H1 (cell line): Measurements from ENCODE around the gene CMKLR1. TPM values are rescaled to one million over a fixed set of nuclear protein-coding genes. Genes with fewer than 3 reads are reported as not detected.

Experiments
- CTCF ChIA-PET: fragments of 300-600 bp; sonication (Branson Sonifier 250); formaldehyde crosslinking; loops from one replicate; lab custom pipeline; 2021; ENCODE audit not compliant: partially characterized antibody; lab: Charles Lee
- POLR2A ChIA-PET: fragments of 300-600 bp; sonication (Branson Sonifier 250); formaldehyde crosslinking; loops from one replicate; lab custom pipeline; 2021; ENCODE audit warnings: inconsistent platforms; ENCODE audit not compliant: partially characterized antibody; lab: Charles Lee
- DNase-seq, 2 experiments: peaks; one replicate each; pipeline versions ENCODE4 v3.0.0 to v3.0.0-alpha.2; 2010 to 2022; ENCODE audit warnings: low spot score in 2 of 2, low read depth in 1 of 2, mixed read lengths in 1 of 2
- FAIRE-seq: peaks from 2 replicates; lab custom pipeline; 2011; peaks lifted over from hg19 to GRCh38; lab: Jason Lieb, UNC
- H2AFZ ChIP-seq: 2 replicates; pipeline ENCODE4 v1.8.1; 2012; ENCODE audit warnings: low read length, inconsistent platforms
- H2AK5ac ChIP-seq: 2 replicates; pipeline ENCODE4 v1.6.1; 2013; ENCODE audit warnings: low read depth, low read length
- H2BK120ac ChIP-seq: replicated peaks from 2 replicates; pipeline ENCODE3; 2013; ENCODE audit warnings: low read depth, low read length, inconsistent platforms
- H2BK12ac ChIP-seq: 2 replicates; pipeline ENCODE4 v1.6.1; 2013; ENCODE audit warnings: low read depth, low read length
- H2BK15ac ChIP-seq: 2 replicates; pipeline ENCODE4 v1.6.1; 2013; ENCODE audit warnings: low read length
- H2BK20ac ChIP-seq: 2 replicates; pipeline ENCODE4 v1.6.1; 2013; ENCODE audit warnings: low read length
- H2BK5ac ChIP-seq: 2 replicates; pipeline ENCODE4 v1.6.1; 2013; ENCODE audit warnings: low read depth, low read length
- H3K14ac ChIP-seq: 2 replicates; pipeline ENCODE4 v1.6.1; 2013; ENCODE audit warnings: inconsistent platforms; ENCODE audit not compliant: insufficient read length
- H3K18ac ChIP-seq: 2 replicates; pipeline ENCODE4 v1.6.1; 2013; ENCODE audit warnings: low read length; ENCODE audit errors: extremely low read depth
- H3K23ac ChIP-seq: 2 replicates; pipeline ENCODE4 v1.6.1; 2013; ENCODE audit warnings: inconsistent platforms; ENCODE audit not compliant: insufficient read length
- H3K23me2 ChIP-seq: 2 replicates; pipeline ENCODE4 v1.6.1; 2013; ENCODE audit warnings: low read depth, low read length
- H3K27ac ChIP-seq: 2 replicates; pipeline ENCODE4 v1.6.1; 2011; ENCODE audit warnings: low read depth, low read length, inconsistent platforms
- H3K27me3 ChIP-seq, 4 experiments: replicated peaks in 1 of 4; 1 replicate in 1 of 4; 2 replicates in 3 of 4; pipeline versions ENCODE4 v1.6.1 to v1.8.1; 2011 to 2013; ENCODE audit warnings: low read length in 3 of 4, mild to moderate bottlenecking in 3 of 4, inconsistent platforms in 2 of 4, mixed read lengths in 2 of 4, moderate library complexity in 1 of 4; ENCODE audit not compliant: control insufficient read depth in 3 of 4, insufficient read depth in 3 of 4; ENCODE audit errors: extremely low read depth in 1 of 4
- H3K36me3 ChIP-seq, 4 experiments: 2 replicates each; pipeline versions ENCODE4 v1.6.1 to v1.8.1; 2011 to 2013; ENCODE audit warnings: mild to moderate bottlenecking in 4 of 4, low read length in 3 of 4, moderate library complexity in 2 of 4, control low read depth in 1 of 4, inconsistent platforms in 1 of 4; ENCODE audit not compliant: insufficient read depth in 4 of 4, control insufficient read depth in 2 of 4
- H3K4ac ChIP-seq: replicated peaks from 2 replicates; pipeline ENCODE3; 2013; ENCODE audit warnings: low read length, low read depth, mixed read lengths, inconsistent platforms; ENCODE audit not compliant: insufficient read length
- H3K4me1 ChIP-seq, 4 experiments: replicated peaks in 1 of 4; 1 replicate in 1 of 4; 2 replicates in 3 of 4; pipeline versions ENCODE4 v1.6.1 to v1.8.1; 2011 to 2013; ENCODE audit warnings: low read length in 3 of 4, inconsistent platforms in 2 of 4, mixed read lengths in 1 of 4; ENCODE audit not compliant: insufficient read depth in 4 of 4, control insufficient read depth in 3 of 4
- H3K4me2 ChIP-seq, 2 experiments: 2 replicates each; pipeline versions ENCODE4 v1.6.1 to v1.8.1; 2011 to 2013; ENCODE audit warnings: low read depth in 2 of 2, low read length in 2 of 2, control low read depth in 1 of 2, inconsistent platforms in 1 of 2, mild to moderate bottlenecking in 1 of 2; ENCODE audit not compliant: insufficient read depth in 1 of 2
- H3K4me3 ChIP-seq, 4 experiments: fragments of 200-600, 300-600 bp in 1 of 4; sonication (generic), shearing (Covaris generic), sonication (Bioruptor Twin) in 1 of 4; 2 replicates each; pipeline versions ENCODE4 v1.5.1 to v1.8.1; 2011 to 2016; ENCODE audit warnings: low read length in 4 of 4, low read depth in 3 of 4, control low read depth in 2 of 4, inconsistent platforms in 2 of 4, mild to moderate bottlenecking in 2 of 4, mixed read lengths in 1 of 4, moderate library complexity in 1 of 4; ENCODE audit not compliant: insufficient read depth in 2 of 4; ENCODE audit errors: extremely low read depth in 1 of 4
- H3K56ac ChIP-seq: replicated peaks from 2 replicates; pipeline ENCODE3; 2013; ENCODE audit warnings: low read depth, mild to moderate bottlenecking, mixed read lengths, low read length, inconsistent platforms; ENCODE audit not compliant: insufficient read length
- H3K79me1 ChIP-seq: 2 replicates; pipeline ENCODE4 v1.6.1; 2013; ENCODE audit warnings: low read depth, low read length, control low read depth
- H3K79me2 ChIP-seq, 2 experiments: 2 replicates each; pipeline versions ENCODE4 v1.6.1 to v1.8.1; 2012 to 2013; ENCODE audit warnings: low read length in 2 of 2, mild to moderate bottlenecking in 2 of 2, inconsistent platforms in 1 of 2; ENCODE audit not compliant: insufficient read depth in 2 of 2, control insufficient read depth in 1 of 2
- H3K9ac ChIP-seq, 4 experiments: replicated peaks in 1 of 4; 1 replicate in 1 of 4; 2 replicates in 3 of 4; pipeline versions ENCODE4 v1.6.1 to v1.8.1; 2011 to 2013; ENCODE audit warnings: low read depth in 3 of 4, low read length in 3 of 4, control low read depth in 2 of 4, mild to moderate bottlenecking in 2 of 4, moderate library complexity in 2 of 4, inconsistent platforms in 1 of 4; ENCODE audit errors: extremely low read depth in 1 of 4
- H3K9me3 ChIP-seq, 2 experiments: 2 replicates each; pipeline versions ENCODE4 v1.6.1 to v1.8.1; 2012 to 2013; ENCODE audit warnings: mild to moderate bottlenecking in 2 of 2, moderate library complexity in 2 of 2, control low read depth in 1 of 2, inconsistent platforms in 1 of 2, low read depth in 1 of 2, low read length in 1 of 2, mixed read lengths in 1 of 2; ENCODE audit not compliant: insufficient read depth in 2 of 2
- H4K20me1 ChIP-seq, 2 experiments: replicated peaks in 1 of 2; 2 replicates each; pipeline versions ENCODE3 to v1.8.1; 2011 to 2013; ENCODE audit warnings: inconsistent platforms in 2 of 2, low read length in 2 of 2, mild to moderate bottlenecking in 1 of 2; ENCODE audit not compliant: insufficient read depth in 2 of 2, control insufficient read depth in 1 of 2
- H4K5ac ChIP-seq: 2 replicates; pipeline ENCODE4 v1.6.1; 2013; ENCODE audit warnings: low read length, low read depth, mixed read lengths, inconsistent platforms; ENCODE audit not compliant: insufficient read length
- H4K8ac ChIP-seq: 2 replicates; pipeline ENCODE4 v1.8.0; 2013; ENCODE audit warnings: mild to moderate bottlenecking, moderate library complexity, low read length, inconsistent platforms; ENCODE audit not compliant: insufficient read depth; ENCODE audit errors: extremely low read depth
- H4K91ac ChIP-seq: replicated peaks from 2 replicates; pipeline ENCODE3; 2013; ENCODE audit warnings: low read length, mixed read lengths, inconsistent platforms; ENCODE audit not compliant: insufficient read length
- CHD2 ChIP-seq: IDR thresholded peaks from 2 replicates; pipeline ENCODE4 v1.6.1; 2012; ENCODE audit warnings: low read length, improper control_type of control experiment
- SRF ChIP-seq: IDR thresholded peaks from 2 replicates; pipeline ENCODE4 v1.6.1; 2011; ENCODE audit warnings: mild to moderate bottlenecking, low read depth, low read length, moderate library complexity
- TAF1 ChIP-seq: IDR thresholded peaks from 2 replicates; pipeline ENCODE4 v1.6.1; 2011; ENCODE audit warnings: mild to moderate bottlenecking, low read depth, low read length
- WGBS, 2 experiments: shearing (Covaris generic) in 1 of 2; methylation state at CpG; one replicate each; pipeline versions ENCODE4 v1.1.6 to v1.1.7; 2013 to 2015; ENCODE audit warnings: low lambda C conversion rate in 2 of 2, mixed read lengths in 2 of 2, inconsistent platforms in 1 of 2, low coverage in 1 of 2, missing lambda C conversion rate in 1 of 2; ENCODE audit not compliant: insufficient replicate concordance in 2 of 2, insufficient coverage in 1 of 2, insufficient read length in 1 of 2; ENCODE audit errors: extremely low coverage in 1 of 2, missing lambda C conversion rate in 1 of 2; 5-methylcytosine and 5-hydroxymethylcytosine counted together
- polyA plus RNA-seq, 7 experiments: library from polyadenylated mRNA; depleted of rRNA in 3 of 7; stranded (reverse) in 5 of 7; unstranded in 2 of 7; fragments of >200 nt in 5 of 7; fragments of 200-250 nt in 2 of 7; gene quantifications; 1 replicate in 5 of 7; 2 replicates in 1 of 7; 4 replicates in 1 of 7; pipeline versions ENCODE4 v1.2.1 to v1.2.3, GENCODE V29; 2011 to 2013; ENCODE audit warnings: missing spikeins in 2 of 7, mixed read lengths in 2 of 7
- total RNA-seq: library from RNA; stranded (reverse); fragmentation: NEBNext Ultra II Directional; extraction: Animal tissue kit (Norgen Biotek cat#: 25700); gene quantifications from 2 replicates; pipeline ENCODE4 v1.2.1, GENCODE V29; 2021

The CMKLR1 gene
- total and polyA plus RNA-seq, 2 of the 8 experiments (the other 6 are each of a cell fraction or from before 2014, with no cell fraction given) = 2.1 to 2.8 TPM

DNA sequence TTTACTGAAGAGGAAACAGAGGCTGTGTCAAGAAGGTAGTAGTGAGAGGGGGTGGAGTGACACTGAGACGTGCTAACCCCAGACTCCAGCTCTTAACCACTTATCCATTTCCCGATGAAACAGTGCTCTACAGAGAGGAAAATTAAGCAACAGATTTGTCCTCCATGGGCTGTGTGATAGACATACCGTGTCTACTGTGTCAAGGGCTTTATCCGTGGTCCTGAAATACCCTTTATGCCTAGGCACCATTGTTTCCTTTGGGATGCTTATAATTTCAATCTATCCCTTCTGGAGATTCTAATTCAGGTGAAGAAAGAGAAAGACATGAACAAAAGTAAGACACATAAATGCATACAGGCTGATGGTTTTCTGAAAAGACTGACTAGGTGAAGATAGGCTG lies 71.7 kb downstream of the CMKLR1 start:
- no peak overlapping the region for H2AFZ ChIP-seq
- no peak for TF ChIP-seq CHD2
- no peak for TF ChIP-seq TAF1
- no peak for TF ChIP-seq SRF
- ChIA-PET CTCF (no interaction called here), POLR2A (no interaction called here)
- no peak overlapping the region for H2BK15ac ChIP-seq
- no peak overlapping the region for H3K4me2 ChIP-seq
- no peak overlapping the region for H3K18ac ChIP-seq
- H2AK5ac ChIP-seq = no peak overlapping the region
- H4K8ac ChIP-seq = no peak overlapping the region
- no peaks in the 10 kb centered on the region for H3K9me3 ChIP-seq
- H2BK20ac ChIP-seq = no peak overlapping the region
- no peak overlapping the region for H3K23ac ChIP-seq
- H3K4me3 ChIP-seq = no peak overlapping the region
- H4K91ac ChIP-seq = no peak overlapping the region
- no peak overlapping the region for H3K4ac ChIP-seq
- H4K20me1 ChIP-seq = no peaks in the 10 kb centered on the region
- H3K9ac ChIP-seq = no peak overlapping the region
- H3K56ac ChIP-seq = no peak overlapping the region
- no peak overlapping the region for H2BK5ac ChIP-seq
- H2BK120ac ChIP-seq = no peak overlapping the region
- H3K27me3 ChIP-seq = no peaks in the 10 kb centered on the region
- WGBS, 2 experiments = 90% methylated on average over 4 of the region's 4 CpGs; no CpG with 5 or more reads in 1 of the 2 experiments
- no peak overlapping the region for H4K5ac ChIP-seq
- no peak overlapping the region for H2BK12ac ChIP-seq
- FAIRE-seq = no peak
- H3K14ac ChIP-seq = no peak overlapping the region
- no peak for DNase-seq
- no peaks in the 10 kb centered on the region; the same call in 1 of the 2 replicates for H3K23me2 ChIP-seq
- H3K36me3 ChIP-seq = no peaks in the 10 kb centered on the region
- H3K27ac ChIP-seq = no peak overlapping the region
- H3K79me2 ChIP-seq = no peaks in the 10 kb centered on the region; a peak in 1 of 4 replicates
- no peaks in the 10 kb centered on the region for H3K79me1 ChIP-seq
- peaks cover 0 to 3% (median 0%) of the 10 kb centered on the region in 4 experiments; a peak in 1 of 7 replicates for H3K4me1 ChIP-seq
